Osteoblast (primary cell): ENCODE data around the gene TNFRSF12A. TPM values are rescaled to one million over a fixed set of nuclear protein-coding genes. Genes with fewer than 3 reads are reported as not detected.

ENCODE experiments used
- DNase-seq: peaks from one replicate; pipeline ENCODE4 v3.0.0; 2011; ENCODE audit warnings: low spot score, mixed read lengths; ENCODE audit not compliant: insufficient read length; ENCODE audit errors: missing footprints
- H2AFZ ChIP-seq: 2 replicates; pipeline ENCODE4 v1.6.0; 2011; ENCODE audit warnings: mild to moderate bottlenecking, low read length
- H3K27ac ChIP-seq: 2 replicates; pipeline ENCODE4 v1.5.1; 2011; ENCODE audit warnings: mild to moderate bottlenecking, low read depth, low read length, moderate library complexity
- H3K27me3 ChIP-seq: 2 replicates; pipeline ENCODE4 v1.6.0; 2012; ENCODE audit warnings: mild to moderate bottlenecking, control low read depth, inconsistent platforms, low read length, moderate library complexity; ENCODE audit not compliant: insufficient read depth
- H3K36me3 ChIP-seq: 2 replicates; pipeline ENCODE4 v1.5.1; 2011; ENCODE audit warnings: mild to moderate bottlenecking, low read length, control low read depth, moderate library complexity; ENCODE audit not compliant: insufficient read depth
- H3K4me1 ChIP-seq: 2 replicates; pipeline ENCODE4 v1.5.1; 2011; ENCODE audit warnings: mild to moderate bottlenecking, low read length, control low read depth, moderate library complexity; ENCODE audit not compliant: insufficient read depth
- H3K4me2 ChIP-seq: 2 replicates; pipeline ENCODE4 v1.6.0; 2011; ENCODE audit warnings: mild to moderate bottlenecking, low read length; ENCODE audit not compliant: insufficient read depth
- H3K4me3 ChIP-seq: fragments of 200-600 bp; sonication (generic); 3 replicates; pipeline ENCODE4 v1.5.1; 2012; ENCODE audit warnings: mild to moderate bottlenecking, low read length, inconsistent platforms; ENCODE audit not compliant: insufficient read depth
- H3K79me2 ChIP-seq: 2 replicates; pipeline ENCODE4 v1.6.0; 2012; ENCODE audit warnings: mild to moderate bottlenecking, low read length, control low read depth, inconsistent platforms; ENCODE audit not compliant: insufficient read depth
- H3K9me3 ChIP-seq: 2 replicates; pipeline ENCODE4 v1.5.1; 2011; ENCODE audit warnings: low read depth, low read length, control low read depth
- H4K20me1 ChIP-seq: 2 replicates; pipeline ENCODE4 v1.6.0; 2012; ENCODE audit warnings: mild to moderate bottlenecking, low read length, control low read depth; ENCODE audit not compliant: insufficient read depth
- total RNA-seq: library from RNA; depleted of rRNA; stranded (reverse); fragments of >200 nt; gene quantifications from 2 replicates; pipeline ENCODE4 v1.2.3, GENCODE V29; 2012
- TF ChIP-seq, protein P1 (sequence below): IDR thresholded peaks from 2 replicates; pipeline ENCODE4 v1.5.1; 2011; ENCODE audit warnings: mild to moderate bottlenecking, low read depth, low read length, moderate library complexity; ENCODE audit errors: extremely low read depth

Gene TNFRSF12A
- total RNA-seq, 1 donor, result 143 TPM

DNA sequence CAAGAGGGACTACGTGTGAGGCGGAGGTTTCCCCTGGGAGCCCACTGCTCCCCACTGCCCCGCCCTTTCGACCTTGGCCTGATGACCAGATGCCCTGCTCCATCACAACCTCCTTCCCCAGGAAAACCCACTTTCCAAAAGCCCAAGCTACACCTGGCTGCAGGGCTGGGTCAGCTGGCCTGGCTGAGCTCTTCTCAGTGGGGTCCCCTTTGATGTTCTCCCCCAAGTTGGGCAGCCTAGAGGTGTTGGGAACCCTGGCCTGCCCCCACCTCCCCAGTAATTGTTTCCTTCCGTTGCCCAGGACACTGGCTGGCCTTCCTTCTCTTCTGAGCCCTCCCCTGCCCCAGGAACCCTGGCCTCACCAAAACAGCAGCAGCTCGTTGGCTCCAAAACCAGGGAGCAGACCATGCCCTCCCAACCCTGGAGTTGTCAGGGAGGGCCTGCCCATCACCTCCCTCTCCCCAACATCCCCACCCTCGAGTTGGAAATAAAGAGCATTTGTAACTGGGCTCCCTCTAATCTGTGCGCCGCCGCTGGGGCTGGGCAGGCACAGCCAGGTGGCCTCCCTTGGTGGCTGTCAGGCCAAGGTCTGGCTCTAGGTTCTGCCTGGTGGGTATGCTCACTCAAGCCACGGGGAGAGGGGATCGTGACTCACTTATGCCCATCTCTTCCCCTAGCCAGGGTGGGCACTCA is 6.0 kb upstream of the TNFRSF12A start:
- no peak overlapping the region for H2AFZ ChIP-seq
- H3K27me3 ChIP-seq, result peaks cover 53% of the 10 kb centered on the region
- TF ChIP-seq, protein P1, sequence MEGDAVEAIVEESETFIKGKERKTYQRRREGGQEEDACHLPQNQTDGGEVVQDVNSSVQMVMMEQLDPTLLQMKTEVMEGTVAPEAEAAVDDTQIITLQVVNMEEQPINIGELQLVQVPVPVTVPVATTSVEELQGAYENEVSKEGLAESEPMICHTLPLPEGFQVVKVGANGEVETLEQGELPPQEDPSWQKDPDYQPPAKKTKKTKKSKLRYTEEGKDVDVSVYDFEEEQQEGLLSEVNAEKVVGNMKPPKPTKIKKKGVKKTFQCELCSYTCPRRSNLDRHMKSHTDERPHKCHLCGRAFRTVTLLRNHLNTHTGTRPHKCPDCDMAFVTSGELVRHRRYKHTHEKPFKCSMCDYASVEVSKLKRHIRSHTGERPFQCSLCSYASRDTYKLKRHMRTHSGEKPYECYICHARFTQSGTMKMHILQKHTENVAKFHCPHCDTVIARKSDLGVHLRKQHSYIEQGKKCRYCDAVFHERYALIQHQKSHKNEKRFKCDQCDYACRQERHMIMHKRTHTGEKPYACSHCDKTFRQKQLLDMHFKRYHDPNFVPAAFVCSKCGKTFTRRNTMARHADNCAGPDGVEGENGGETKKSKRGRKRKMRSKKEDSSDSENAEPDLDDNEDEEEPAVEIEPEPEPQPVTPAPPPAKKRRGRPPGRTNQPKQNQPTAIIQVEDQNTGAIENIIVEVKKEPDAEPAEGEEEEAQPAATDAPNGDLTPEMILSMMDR, result no peak
- no peaks in the 10 kb centered on the region for H4K20me1 ChIP-seq
- no peak overlapping the region for H3K4me3 ChIP-seq
- no peak overlapping the region for H3K4me2 ChIP-seq
- H3K79me2 ChIP-seq, result no peaks in the 10 kb centered on the region
- no peak overlapping the region for H3K27ac ChIP-seq
- no peak for DNase-seq
- no peaks in the 10 kb centered on the region for H3K36me3 ChIP-seq
- H3K9me3 ChIP-seq, result no peaks in the 10 kb centered on the region
- no peaks in the 10 kb centered on the region for H3K4me1 ChIP-seq

DNA sequence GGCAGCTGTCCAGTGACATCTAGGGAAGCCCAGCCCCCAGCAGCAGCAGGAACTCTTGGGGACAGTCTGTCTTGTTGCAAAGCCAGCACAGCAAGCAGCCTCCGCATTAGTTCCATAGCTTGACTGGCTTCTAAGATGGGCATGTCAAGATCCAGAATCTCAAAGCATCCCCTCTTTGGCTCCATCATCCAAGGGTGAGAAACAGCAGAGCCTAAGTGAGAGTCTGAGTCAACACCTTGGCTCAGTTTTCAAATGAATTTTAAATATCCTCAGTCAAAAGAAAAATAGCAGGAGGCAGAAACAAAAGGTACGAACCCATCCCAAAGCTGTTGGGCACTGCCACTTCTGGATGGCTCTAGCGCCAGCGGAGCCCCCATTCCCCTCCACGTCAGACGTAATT is 5.2 kb upstream of the TNFRSF12A start:
- Histone ChIP-seq H2AFZ (no peak overlapping the region), H3K27ac (no peak overlapping the region), H3K9me3 (no peaks in the 10 kb centered on the region), H4K20me1 (no peaks in the 10 kb centered on the region), H3K4me1 (no peaks in the 10 kb centered on the region), H3K4me2 (no peak overlapping the region), H3K4me3 (no peak overlapping the region), H3K27me3 (peaks cover 45% of the 10 kb centered on the region), H3K79me2 (no peaks in the 10 kb centered on the region), H3K36me3 (no peaks in the 10 kb centered on the region)
- DNase-seq, result no peak
- TF ChIP-seq, protein P1, result no peak

DNA sequence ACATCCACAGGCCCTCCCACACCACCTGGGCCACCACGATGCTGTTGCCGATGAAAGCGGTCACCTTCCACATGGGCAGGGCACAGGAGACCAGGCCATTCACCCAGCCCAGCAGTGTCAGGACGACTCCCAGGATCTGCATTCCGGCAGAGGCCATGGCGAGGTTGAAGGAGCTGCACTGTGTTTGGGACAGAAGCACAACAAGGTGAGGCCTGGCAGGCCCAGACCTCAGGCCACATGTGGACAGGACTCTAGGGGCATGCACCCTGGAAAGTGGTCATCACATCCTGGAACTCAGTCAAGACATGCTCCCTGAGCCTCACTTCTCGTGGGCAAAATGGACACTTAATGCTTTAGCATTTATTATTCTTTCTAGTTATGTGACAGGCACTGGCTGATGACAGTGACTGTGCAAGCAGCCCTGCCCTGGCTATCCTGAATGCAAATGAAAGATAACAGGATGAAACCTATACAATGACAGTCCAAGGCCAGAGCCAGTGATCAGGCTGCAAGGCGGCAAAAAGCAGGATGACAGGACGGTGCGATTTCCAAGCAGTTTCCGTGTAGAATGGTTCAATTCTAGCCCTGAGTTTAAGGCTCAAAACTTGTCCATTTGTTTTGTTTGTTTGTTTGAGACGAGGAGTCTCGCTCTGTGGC is 4.2 kb upstream of the TNFRSF12A start:
- peaks cover 36% of the 10 kb centered on the region for H3K27me3 ChIP-seq
- no peak overlapping the region for H3K27ac ChIP-seq
- no peaks in the 10 kb centered on the region for H3K4me1 ChIP-seq
- no peak overlapping the region for H2AFZ ChIP-seq
- DNase-seq, result no peak
- no peaks in the 10 kb centered on the region for H3K79me2 ChIP-seq
- H3K9me3 ChIP-seq, result no peaks in the 10 kb centered on the region
- peaks cover 3% of the 10 kb centered on the region for H4K20me1 ChIP-seq
- no peak overlapping the region for H3K4me2 ChIP-seq
- no peak overlapping the region for H3K4me3 ChIP-seq
- TF ChIP-seq, protein P1, result no peak
- H3K36me3 ChIP-seq, result no peaks in the 10 kb centered on the region

DNA sequence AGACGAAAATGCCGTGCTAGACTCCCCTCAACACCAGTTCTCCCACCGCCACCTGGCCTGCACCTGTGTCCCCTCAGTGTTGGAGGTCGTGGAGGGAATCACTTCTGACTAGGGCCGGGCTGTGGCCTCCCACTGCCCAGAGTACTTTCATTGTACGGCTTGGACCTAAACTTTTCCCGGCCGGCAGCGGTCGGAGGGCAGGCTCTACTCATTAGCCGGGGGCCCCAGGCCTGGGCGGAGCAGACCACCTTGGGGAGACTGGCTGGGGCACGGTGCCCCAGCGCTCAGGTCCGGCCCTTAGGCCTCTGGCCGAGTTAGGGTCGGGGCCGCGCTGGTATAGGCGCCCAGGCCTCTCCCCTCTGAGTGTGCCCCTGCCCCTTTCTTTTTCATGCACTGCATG is 2.8 kb upstream of the TNFRSF12A start:
- Histone ChIP-seq H4K20me1 (peaks cover 15% of the 10 kb centered on the region), H3K27ac (no peak overlapping the region), H3K27me3 (peaks cover 25% of the 10 kb centered on the region), H3K9me3 (no peaks in the 10 kb centered on the region), H3K79me2 (no peaks in the 10 kb centered on the region), H3K4me2 (no peak overlapping the region), H3K4me1 (peaks cover 5% of the 10 kb centered on the region), H3K36me3 (peaks cover 10% of the 10 kb centered on the region), H2AFZ (no peak overlapping the region), H3K4me3 (no peak overlapping the region)
- no peak for DNase-seq
- TF ChIP-seq, protein P1, result no peak
